Islet of Langerhans (tissue), 1 donor: ENCODE measurements around the gene CYBC1.

ENCODE experiments used
- FAIRE-seq: peaks from one replicate; lab custom pipeline; 2011; peaks lifted over from hg19 to GRCh38; lab: Jason Lieb, UNC

CYBC1 gene

GRCh38 chr17:82450357-82451106 lies at the start of gene CYBC1:
TSS of gene CYBC1 (minus strand) at chr17:82450752. CDS start at chr17:82449254, 1,498 bp downstream.
- FAIRE-seq = no peak

GRCh38 chr17:82497483-82498405 lies 47.2 kb upstream of the CYBC1 start:
- no peak for FAIRE-seq

GRCh38 chr17:82496529-82497434 lies 46.2 kb upstream of the CYBC1 start:
- no peak for FAIRE-seq

- no peak for FAIRE-seq
Measured at GRCh38 chr17:82495844-82496528, 45.4 kb upstream of the CYBC1 start.

- FAIRE-seq = no peak
Measured at GRCh38 chr17:82494236-82495055, 43.9 kb upstream of the CYBC1 start.

- FAIRE-seq = no peak
Measured at GRCh38 chr17:82493226-82493781, 42.8 kb upstream of the CYBC1 start.

GRCh38 chr17:82492643-82493225 lies 42.2 kb upstream of the CYBC1 start:
- FAIRE-seq = no peak

GRCh38 chr17:82491533-82491932 lies 41.0 kb upstream of the CYBC1 start:
- FAIRE-seq = no peak

- FAIRE-seq = no peak
Measured at GRCh38 chr17:82491196-82491530, 40.6 kb upstream of the CYBC1 start.

GRCh38 chr17:82490512-82491195 lies 40.1 kb upstream of the CYBC1 start:
- no peak for FAIRE-seq

- no peak for FAIRE-seq
Measured at GRCh38 chr17:82489851-82490511, 39.4 kb upstream of the CYBC1 start.

GRCh38 chr17:82489117-82489516 lies 38.6 kb upstream of the CYBC1 start:
- FAIRE-seq = no peak

- FAIRE-seq = no peak
Measured at GRCh38 chr17:82487910-82488309, 37.4 kb upstream of the CYBC1 start.

GRCh38 chr17:82486231-82487094 lies 35.9 kb upstream of the CYBC1 start:
- no peak for FAIRE-seq

GRCh38 chr17:82483836-82484235 lies 33.3 kb upstream of the CYBC1 start:
- no peak for FAIRE-seq

GRCh38 chr17:82483204-82483660 lies 32.7 kb upstream of the CYBC1 start:
- FAIRE-seq = no peak

- FAIRE-seq = no peak
Measured at GRCh38 chr17:82480318-82480717, 29.8 kb upstream of the CYBC1 start.

- FAIRE-seq = no peak
Measured at GRCh38 chr17:82479602-82480001, 29.1 kb upstream of the CYBC1 start.
